Measurements from ENCODE around the gene CFAP54. TPM values are rescaled to one million over a fixed set of nuclear protein-coding genes. Genes with fewer than 3 reads are reported as not detected.

CFAP54 gene
- polyA plus RNA-seq, 4 donors = 0.10 to 0.31 TPM; not detected in 2

- Histone ChIP-seq H3K36me3 (ENCODE audit: control insufficient read depth in 3 of 3, insufficient read depth in 2 of 3, low read depth in 1 of 3, low read length in 3 of 3) (no peaks in the 10 kb centered on the region), H3K9me3 (ENCODE audit: control insufficient read depth in 2 of 2, insufficient read depth in 1 of 2, low read depth in 1 of 2, low read length in 1 of 2) (no peaks in the 10 kb centered on the region), H3K27ac (ENCODE audit: low read depth in 1 of 3, low read length in 2 of 3) (no peak overlapping the region), H3K4me3 (ENCODE audit: low read depth in 1 of 3, low read length in 3 of 3) (no peak overlapping the region), H3K4me1 (ENCODE audit: control insufficient read depth in 3 of 3, insufficient read depth in 2 of 3, low read depth in 1 of 3, low read length in 2 of 3) (no peaks in the 10 kb centered on the region), H3K27me3 (ENCODE audit: control insufficient read depth in 3 of 3, insufficient read depth in 3 of 3, low read length in 3 of 3) (no peaks in the 10 kb centered on the region)
- peak; percentile 60 to 74 for DNase-seq
- FAIRE-seq = peak; percentile 85
- 28 to 37% (median 31%) methylated on average over 8 of the region's 8 CpGs for WGBS, 3 donors
Measured at GRCh38 chr12:96516472-96517430, 27.4 kb downstream of the CFAP54 start.

GRCh38 chr12:96520767-96521166 is 31.4 kb downstream of the CFAP54 start:
- H3K36me3 ChIP-seq (ENCODE audit: control insufficient read depth in 3 of 3, insufficient read depth in 2 of 3, low read depth in 1 of 3, low read length in 3 of 3) = no peaks in the 10 kb centered on the region
- H3K9me3 ChIP-seq (ENCODE audit: control insufficient read depth in 2 of 2, insufficient read depth in 1 of 2, low read depth in 1 of 2, low read length in 1 of 2) = no peaks in the 10 kb centered on the region
- no peaks in the 10 kb centered on the region for H3K27me3 ChIP-seq (ENCODE audit: control insufficient read depth in 3 of 3, insufficient read depth in 3 of 3, low read length in 3 of 3)
- WGBS, 3 donors = 73 to 81% (median 77%) methylated on average over 3 of the region's 3 CpGs
- DNase-seq = no peak
- H3K4me1 ChIP-seq (ENCODE audit: control insufficient read depth in 3 of 3, insufficient read depth in 2 of 3, low read depth in 1 of 3, low read length in 2 of 3) = no peaks in the 10 kb centered on the region
- H3K27ac ChIP-seq (ENCODE audit: low read depth in 1 of 3, low read length in 2 of 3) = no peak overlapping the region
- H3K4me3 ChIP-seq (ENCODE audit: low read depth in 1 of 3, low read length in 3 of 3) = no peak overlapping the region
- FAIRE-seq = no peak

- Histone ChIP-seq H3K36me3 (ENCODE audit: control insufficient read depth in 3 of 3, insufficient read depth in 2 of 3, low read depth in 1 of 3, low read length in 3 of 3) (no peaks in the 10 kb centered on the region), H3K9me3 (ENCODE audit: control insufficient read depth in 2 of 2, insufficient read depth in 1 of 2, low read depth in 1 of 2, low read length in 1 of 2) (no peaks in the 10 kb centered on the region), H3K4me3 (ENCODE audit: low read depth in 1 of 3, low read length in 3 of 3) (no peak overlapping the region), H3K27me3 (ENCODE audit: control insufficient read depth in 3 of 3, insufficient read depth in 3 of 3, low read length in 3 of 3) (no peaks in the 10 kb centered on the region), H3K27ac (ENCODE audit: low read depth in 1 of 3, low read length in 2 of 3) (no peak overlapping the region), H3K4me1 (ENCODE audit: control insufficient read depth in 3 of 3, insufficient read depth in 2 of 3, low read depth in 1 of 3, low read length in 2 of 3) (no peaks in the 10 kb centered on the region)
- FAIRE-seq (no peak), DNase-seq (no peak)
- WGBS, 3 donors = 91 to 93% (median 92%) methylated on average over 7 of the region's 7 CpGs
Measured at GRCh38 chr12:96521895-96522682, 32.7 kb downstream of the CFAP54 start.

GRCh38 chr12:96522690-96523089 is 33.3 kb downstream of the CFAP54 start:
- FAIRE-seq (no peak), DNase-seq (no peak)
- H3K9me3 ChIP-seq (ENCODE audit: control insufficient read depth in 2 of 2, insufficient read depth in 1 of 2, low read depth in 1 of 2, low read length in 1 of 2) = no peaks in the 10 kb centered on the region
- no peaks in the 10 kb centered on the region for H3K27me3 ChIP-seq (ENCODE audit: control insufficient read depth in 3 of 3, insufficient read depth in 3 of 3, low read length in 3 of 3)
- no peaks in the 10 kb centered on the region for H3K36me3 ChIP-seq (ENCODE audit: control insufficient read depth in 3 of 3, insufficient read depth in 2 of 3, low read depth in 1 of 3, low read length in 3 of 3)
- no peaks in the 10 kb centered on the region for H3K4me1 ChIP-seq (ENCODE audit: control insufficient read depth in 3 of 3, insufficient read depth in 2 of 3, low read depth in 1 of 3, low read length in 2 of 3)
- H3K27ac ChIP-seq (ENCODE audit: low read depth in 1 of 3, low read length in 2 of 3) = no peak overlapping the region
- WGBS, 3 donors = 52 to 68% (median 66%) methylated on average over 3 of the region's 3 CpGs
- H3K4me3 ChIP-seq (ENCODE audit: low read depth in 1 of 3, low read length in 3 of 3) = no peak overlapping the region

- no peak for DNase-seq
- WGBS, 3 donors = 53 to 79% (median 67%) methylated on average over 1 of the region's 1 CpG
- no peaks in the 10 kb centered on the region for H3K4me1 ChIP-seq (ENCODE audit: control insufficient read depth in 3 of 3, insufficient read depth in 2 of 3, low read depth in 1 of 3, low read length in 2 of 3)
- no peak for FAIRE-seq
- H3K9me3 ChIP-seq (ENCODE audit: control insufficient read depth in 2 of 2, insufficient read depth in 1 of 2, low read depth in 1 of 2, low read length in 1 of 2) = no peaks in the 10 kb centered on the region
- no peak overlapping the region for H3K27ac ChIP-seq (ENCODE audit: low read depth in 1 of 3, low read length in 2 of 3)
- no peaks in the 10 kb centered on the region for H3K27me3 ChIP-seq (ENCODE audit: control insufficient read depth in 3 of 3, insufficient read depth in 3 of 3, low read length in 3 of 3)
- H3K4me3 ChIP-seq (ENCODE audit: low read depth in 1 of 3, low read length in 3 of 3) = no peak overlapping the region
- no peaks in the 10 kb centered on the region for H3K36me3 ChIP-seq (ENCODE audit: control insufficient read depth in 3 of 3, insufficient read depth in 2 of 3, low read depth in 1 of 3, low read length in 3 of 3)
Measured at GRCh38 chr12:96526110-96526509, 36.7 kb downstream of the CFAP54 start.

- no peak overlapping the region for H3K27ac ChIP-seq (ENCODE audit: low read depth in 1 of 3, low read length in 2 of 3)
- H3K27me3 ChIP-seq (ENCODE audit: control insufficient read depth in 3 of 3, insufficient read depth in 3 of 3, low read length in 3 of 3) = no peaks in the 10 kb centered on the region
- H3K4me1 ChIP-seq (ENCODE audit: control insufficient read depth in 3 of 3, insufficient read depth in 2 of 3, low read depth in 1 of 3, low read length in 2 of 3) = no peaks in the 10 kb centered on the region
- no peaks in the 10 kb centered on the region for H3K36me3 ChIP-seq (ENCODE audit: control insufficient read depth in 3 of 3, insufficient read depth in 2 of 3, low read depth in 1 of 3, low read length in 3 of 3)
- DNase-seq = no peak
- H3K4me3 ChIP-seq (ENCODE audit: low read depth in 1 of 3, low read length in 3 of 3) = no peak overlapping the region
- FAIRE-seq = no peak
- no peaks in the 10 kb centered on the region for H3K9me3 ChIP-seq (ENCODE audit: control insufficient read depth in 2 of 2, insufficient read depth in 1 of 2, low read depth in 1 of 2, low read length in 1 of 2)
- 76 to 83% (median 82%) methylated on average over 7 of the region's 7 CpGs for WGBS, 3 donors
Measured at GRCh38 chr12:96529912-96530311, 40.5 kb downstream of the CFAP54 start.

- no peak for DNase-seq
- H3K4me1 ChIP-seq (ENCODE audit: control insufficient read depth in 3 of 3, insufficient read depth in 2 of 3, low read depth in 1 of 3, low read length in 2 of 3) = no peaks in the 10 kb centered on the region
- H3K36me3 ChIP-seq (ENCODE audit: control insufficient read depth in 3 of 3, insufficient read depth in 2 of 3, low read depth in 1 of 3, low read length in 3 of 3) = no peaks in the 10 kb centered on the region
- H3K4me3 ChIP-seq (ENCODE audit: low read depth in 1 of 3, low read length in 3 of 3) = no peak overlapping the region
- no peaks in the 10 kb centered on the region for H3K9me3 ChIP-seq (ENCODE audit: control insufficient read depth in 2 of 2, insufficient read depth in 1 of 2, low read depth in 1 of 2, low read length in 1 of 2)
- WGBS, 3 donors = 36 to 61% (median 47%) methylated on average over 4 of the region's 4 CpGs
- no peak for FAIRE-seq
- H3K27me3 ChIP-seq (ENCODE audit: control insufficient read depth in 3 of 3, insufficient read depth in 3 of 3, low read length in 3 of 3) = no peaks in the 10 kb centered on the region
- no peak overlapping the region for H3K27ac ChIP-seq (ENCODE audit: low read depth in 1 of 3, low read length in 2 of 3)
Measured at GRCh38 chr12:96534339-96534738, 45.0 kb downstream of the CFAP54 start.

- Histone ChIP-seq H3K27ac (ENCODE audit: low read depth in 1 of 3, low read length in 2 of 3) (no peak overlapping the region), H3K4me1 (ENCODE audit: control insufficient read depth in 3 of 3, insufficient read depth in 2 of 3, low read depth in 1 of 3, low read length in 2 of 3) (no peaks in the 10 kb centered on the region), H3K4me3 (ENCODE audit: low read depth in 1 of 3, low read length in 3 of 3) (no peak overlapping the region), H3K9me3 (ENCODE audit: control insufficient read depth in 2 of 2, insufficient read depth in 1 of 2, low read depth in 1 of 2, low read length in 1 of 2) (no peaks in the 10 kb centered on the region), H3K36me3 (ENCODE audit: control insufficient read depth in 3 of 3, insufficient read depth in 2 of 3, low read depth in 1 of 3, low read length in 3 of 3) (no peaks in the 10 kb centered on the region), H3K27me3 (ENCODE audit: control insufficient read depth in 3 of 3, insufficient read depth in 3 of 3, low read length in 3 of 3) (no peaks in the 10 kb centered on the region)
- DNase-seq = no peak
- FAIRE-seq = no peak
- WGBS, 3 donors = 44 to 68% (median 57%) methylated on average over 2 of the region's 2 CpGs
Measured at GRCh38 chr12:96548384-96548783, 59.0 kb downstream of the CFAP54 start.

Data from small intestine (tissue), 7 donors.